Brain microvascular endothelial cell (primary cell): ENCODE data around the gene SLC1A4.

Experiments
- DNase-seq: peaks from one replicate; pipeline ENCODE4 v3.0.0-alpha.2; 2020
- H3K27ac ChIP-seq: fragments of 250-450 bp; sonication (Bioruptor Pico); 2 replicates; pipeline ENCODE4 v1.5.1; 2020; ENCODE audit warnings: mild to moderate bottlenecking, moderate library complexity
- H3K27me3 ChIP-seq: fragments of 250-450 bp; sonication (Bioruptor Pico); replicated peaks from 2 replicates; pipeline ENCODE4 v1.5.1; 2020; ENCODE audit warnings: mild to moderate bottlenecking
- H3K36me3 ChIP-seq: fragments of 250-450 bp; sonication (Bioruptor Pico); replicated peaks from 2 replicates; pipeline ENCODE4 v1.5.1; 2020; ENCODE audit warnings: mild to moderate bottlenecking
- H3K4me3 ChIP-seq: 2 replicates; pipeline ENCODE4 v1.5.1; 2011; ENCODE audit warnings: low read depth, mild to moderate bottlenecking, control low read depth, low read length, moderate library complexity
- in situ Hi-C: cut with HindIII; loops from 2 replicates; pipeline ENCODE4 v1.10.0; 2017; ENCODE audit warnings: low sequenced_read_pairs, low pct_ligation_motif_present
- TF ChIP-seq, protein P1 (sequence below): IDR thresholded peaks from 2 replicates; pipeline ENCODE4 v1.5.1; 2011; ENCODE audit warnings: low read depth, mild to moderate bottlenecking, moderate library complexity, low read length, control low read depth, inconsistent platforms; ENCODE audit errors: missing control alignments

Gene SLC1A4

DNA sequence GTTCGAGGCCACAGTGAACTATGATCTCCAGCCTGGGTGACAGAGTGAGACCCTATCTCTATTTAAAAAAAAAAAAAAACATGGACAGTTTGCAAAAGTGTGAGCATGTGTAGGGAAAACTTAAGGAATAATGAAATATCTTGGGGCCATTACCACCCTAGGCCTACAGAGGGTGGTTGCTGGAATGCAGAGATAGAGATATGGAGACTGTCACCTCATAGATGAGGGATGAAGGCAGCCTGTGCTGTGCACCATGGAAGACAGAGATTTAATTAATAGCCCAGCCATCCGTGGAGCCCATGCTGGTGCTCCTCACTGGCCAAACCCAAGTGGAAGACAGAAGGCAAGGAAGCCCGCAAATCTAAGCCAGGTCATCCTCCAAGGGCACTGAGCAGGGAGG lies 50.4 kb downstream of the SLC1A4 start:
- Histone ChIP-seq H3K27ac (no peak overlapping the region), H3K27me3 (no peaks in the 10 kb centered on the region), H3K4me3 (no peak overlapping the region), H3K36me3 (no peaks in the 10 kb centered on the region)
- in situ Hi-C loops = no loop called here
- DNase-seq = no peak
- TF ChIP-seq, protein P1, sequence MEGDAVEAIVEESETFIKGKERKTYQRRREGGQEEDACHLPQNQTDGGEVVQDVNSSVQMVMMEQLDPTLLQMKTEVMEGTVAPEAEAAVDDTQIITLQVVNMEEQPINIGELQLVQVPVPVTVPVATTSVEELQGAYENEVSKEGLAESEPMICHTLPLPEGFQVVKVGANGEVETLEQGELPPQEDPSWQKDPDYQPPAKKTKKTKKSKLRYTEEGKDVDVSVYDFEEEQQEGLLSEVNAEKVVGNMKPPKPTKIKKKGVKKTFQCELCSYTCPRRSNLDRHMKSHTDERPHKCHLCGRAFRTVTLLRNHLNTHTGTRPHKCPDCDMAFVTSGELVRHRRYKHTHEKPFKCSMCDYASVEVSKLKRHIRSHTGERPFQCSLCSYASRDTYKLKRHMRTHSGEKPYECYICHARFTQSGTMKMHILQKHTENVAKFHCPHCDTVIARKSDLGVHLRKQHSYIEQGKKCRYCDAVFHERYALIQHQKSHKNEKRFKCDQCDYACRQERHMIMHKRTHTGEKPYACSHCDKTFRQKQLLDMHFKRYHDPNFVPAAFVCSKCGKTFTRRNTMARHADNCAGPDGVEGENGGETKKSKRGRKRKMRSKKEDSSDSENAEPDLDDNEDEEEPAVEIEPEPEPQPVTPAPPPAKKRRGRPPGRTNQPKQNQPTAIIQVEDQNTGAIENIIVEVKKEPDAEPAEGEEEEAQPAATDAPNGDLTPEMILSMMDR = no peak

DNA sequence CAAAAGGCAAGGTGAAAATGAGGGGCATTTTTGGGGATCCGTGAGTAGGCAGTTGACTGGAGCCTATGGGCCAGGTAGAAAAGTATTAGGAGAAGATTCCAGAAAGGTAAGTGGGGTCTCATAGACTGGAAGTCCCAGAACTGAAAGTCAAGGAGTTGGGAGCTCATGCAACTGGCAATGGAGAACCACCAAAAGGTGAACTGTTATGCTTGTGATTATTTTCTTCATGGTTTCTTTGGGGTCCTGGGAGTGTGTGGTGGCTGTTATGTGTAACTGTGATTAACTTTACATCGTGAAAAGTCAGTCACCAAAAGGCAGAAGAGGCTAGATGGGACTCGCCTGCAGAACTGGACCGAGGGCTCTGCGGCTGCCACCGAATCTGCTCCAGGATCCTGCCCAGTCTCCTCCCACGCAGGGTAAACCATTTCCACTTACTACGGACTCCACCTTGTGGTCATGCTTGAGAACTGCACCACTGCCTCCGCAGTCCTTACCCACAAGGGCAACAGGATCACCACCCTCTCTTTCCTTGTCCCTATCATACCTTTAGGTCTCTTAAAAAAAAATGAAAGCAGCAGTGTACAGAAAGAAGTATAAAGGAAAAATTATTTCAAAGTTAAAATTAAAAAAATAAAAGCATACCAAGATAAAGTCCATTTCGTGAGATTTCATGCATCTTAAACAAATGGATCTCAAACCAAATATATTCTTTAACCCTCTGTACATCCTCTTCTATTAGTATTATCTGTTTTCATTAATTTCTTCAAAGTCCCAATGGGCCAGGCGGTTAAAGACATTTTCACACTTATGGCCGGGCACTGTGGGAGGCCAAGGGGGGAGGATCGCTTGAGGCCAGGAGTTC lies 51.4 kb downstream of the SLC1A4 start:
- Histone ChIP-seq H3K36me3 (no peaks in the 10 kb centered on the region), H3K27ac (no peak overlapping the region), H3K4me3 (no peak overlapping the region), H3K27me3 (no peaks in the 10 kb centered on the region)
- DNase-seq = peak; percentile 80
- in situ Hi-C loops = no loop called here
- TF ChIP-seq, protein P1 = peak; percentile 95

DNA sequence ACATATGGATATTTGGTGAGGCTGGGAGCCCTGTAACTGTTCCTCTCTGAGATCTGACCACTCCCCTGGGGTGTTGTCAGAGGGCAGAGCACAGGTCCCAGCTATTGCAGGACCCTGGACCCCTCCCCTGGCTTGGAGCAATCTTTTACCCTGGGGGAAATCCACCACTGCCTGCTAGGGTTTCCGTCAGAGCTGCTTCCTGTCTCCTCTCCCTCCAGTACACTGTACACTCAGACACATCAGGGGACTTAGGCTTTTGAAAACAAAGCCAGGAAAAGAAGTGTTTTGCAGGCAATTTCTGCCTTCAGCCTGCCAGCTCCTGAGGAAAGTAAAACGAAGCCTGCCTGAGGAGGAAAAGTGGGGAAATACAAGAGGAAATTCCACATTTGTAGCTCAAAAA lies 53.8 kb downstream of the SLC1A4 start:
- Histone ChIP-seq H3K27me3 (no peaks in the 10 kb centered on the region), H3K27ac (no peak overlapping the region), H3K36me3 (no peaks in the 10 kb centered on the region), H3K4me3 (no peak overlapping the region)
- in situ Hi-C loops = no loop called here
- no peak for DNase-seq
- TF ChIP-seq, protein P1 = no peak

DNA sequence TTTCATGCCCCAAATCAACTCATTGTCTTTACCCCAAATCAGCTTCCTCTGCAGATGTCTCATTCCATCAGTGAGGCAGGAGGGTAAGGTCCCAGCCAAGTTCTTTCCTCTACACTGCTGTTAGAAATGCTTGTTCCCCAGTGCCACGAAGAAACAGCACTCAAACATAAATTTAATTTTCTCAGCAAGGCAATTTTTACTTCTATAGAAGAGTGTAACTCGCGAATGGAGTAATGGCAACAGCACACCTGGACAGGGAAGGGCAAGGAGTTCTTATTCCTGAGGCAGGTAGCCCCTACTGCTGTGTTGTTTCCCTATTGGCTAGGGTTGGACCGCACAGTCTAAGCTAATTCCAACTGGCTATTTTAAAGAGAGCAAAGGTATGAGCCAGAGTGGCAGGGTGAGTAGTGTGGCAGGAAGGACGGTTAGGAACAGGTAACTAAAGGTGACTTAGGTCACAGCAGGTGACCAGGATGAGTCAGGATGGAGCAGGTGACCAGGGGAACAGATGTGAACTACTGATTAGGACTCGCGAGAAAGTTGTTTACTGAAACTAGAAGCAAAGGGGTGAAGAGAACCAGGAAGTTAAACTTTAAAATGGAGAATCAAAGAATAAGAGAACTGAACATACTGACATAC lies 55.0 kb downstream of the SLC1A4 start:
- TF ChIP-seq, protein P1 = no peak
- no peak overlapping the region for H3K27ac ChIP-seq
- H3K36me3 ChIP-seq = no peaks in the 10 kb centered on the region
- in situ Hi-C loops = no loop called here
- DNase-seq = no peak
- H3K27me3 ChIP-seq = no peaks in the 10 kb centered on the region
- no peak overlapping the region for H3K4me3 ChIP-seq

DNA sequence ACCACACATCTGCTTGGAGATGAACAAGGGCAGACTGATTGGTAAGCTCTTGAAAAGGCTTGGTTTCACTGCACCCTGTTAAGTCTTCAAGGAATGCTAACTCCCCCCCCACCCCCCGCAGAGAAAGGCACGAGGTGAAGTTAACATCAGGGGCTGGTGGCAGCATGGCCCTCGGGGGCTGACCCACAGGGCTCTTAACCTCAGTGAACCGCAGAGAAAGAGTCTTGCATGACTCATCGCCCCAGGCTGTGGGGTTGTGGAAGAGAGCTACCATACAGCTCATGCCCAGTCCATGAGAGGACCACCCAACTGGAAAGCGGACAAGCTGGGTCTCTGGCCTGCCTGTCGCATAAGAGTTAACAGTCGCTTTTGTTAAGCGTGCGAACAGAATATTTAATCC lies 56.5 kb downstream of the SLC1A4 start:
- in situ Hi-C loops = no loop called here
- H3K27ac ChIP-seq = no peak overlapping the region

More for the DNA sequence above, 56.5 kb downstream of the SLC1A4 start:
- H3K36me3 ChIP-seq = no peaks in the 10 kb centered on the region
- H3K27me3 ChIP-seq = no peaks in the 10 kb centered on the region
- peak; percentile 41 for DNase-seq
- H3K4me3 ChIP-seq = no peak overlapping the region
- TF ChIP-seq, protein P1 = no peak
